WERI-Rb-1 (cell line): Measurements from ENCODE around the gene HGS.
A peak's percentile ranks its signal among the peaks of the same experiment; 100 is the strongest.

ENCODE experiments used
- DNase-seq: peaks from one replicate; pipeline ENCODE4 v3.0.0-alpha.2; 2020
- H3K27ac ChIP-seq: fragments of 250-450 bp; sonication (Bioruptor Pico); 2 replicates; pipeline ENCODE4 v1.5.1; 2020; ENCODE audit warnings: mild to moderate bottlenecking, moderate library complexity
- H3K27me3 ChIP-seq: fragments of 250-450 bp; sonication (Bioruptor Pico); 2 replicates; pipeline ENCODE4 v1.5.1; 2021; ENCODE audit warnings: mild to moderate bottlenecking, low read depth, moderate library complexity; ENCODE audit not compliant: insufficient read depth, severe bottlenecking
- H3K36me3 ChIP-seq: fragments of 250-450 bp; sonication (Bioruptor Pico); 2 replicates; pipeline ENCODE4 v1.5.1; 2020; ENCODE audit warnings: mild to moderate bottlenecking, moderate library complexity
- H3K4me3 ChIP-seq: 2 replicates; pipeline ENCODE4 v1.5.1; 2011; ENCODE audit warnings: low read depth, mild to moderate bottlenecking, control low read depth, low read length
- H3K9me3 ChIP-seq: fragments of 250-450 bp; sonication (Bioruptor Pico); 2 replicates; pipeline ENCODE4 v1.5.1; 2021; ENCODE audit warnings: mild to moderate bottlenecking, moderate library complexity; ENCODE audit not compliant: severe bottlenecking
- TF ChIP-seq, protein P1 (sequence below): IDR thresholded peaks from 2 replicates; pipeline ENCODE4 v1.5.1; 2011; ENCODE audit warnings: low read depth, mild to moderate bottlenecking, control low read depth, inconsistent platforms, low read length

Gene HGS, protein sequence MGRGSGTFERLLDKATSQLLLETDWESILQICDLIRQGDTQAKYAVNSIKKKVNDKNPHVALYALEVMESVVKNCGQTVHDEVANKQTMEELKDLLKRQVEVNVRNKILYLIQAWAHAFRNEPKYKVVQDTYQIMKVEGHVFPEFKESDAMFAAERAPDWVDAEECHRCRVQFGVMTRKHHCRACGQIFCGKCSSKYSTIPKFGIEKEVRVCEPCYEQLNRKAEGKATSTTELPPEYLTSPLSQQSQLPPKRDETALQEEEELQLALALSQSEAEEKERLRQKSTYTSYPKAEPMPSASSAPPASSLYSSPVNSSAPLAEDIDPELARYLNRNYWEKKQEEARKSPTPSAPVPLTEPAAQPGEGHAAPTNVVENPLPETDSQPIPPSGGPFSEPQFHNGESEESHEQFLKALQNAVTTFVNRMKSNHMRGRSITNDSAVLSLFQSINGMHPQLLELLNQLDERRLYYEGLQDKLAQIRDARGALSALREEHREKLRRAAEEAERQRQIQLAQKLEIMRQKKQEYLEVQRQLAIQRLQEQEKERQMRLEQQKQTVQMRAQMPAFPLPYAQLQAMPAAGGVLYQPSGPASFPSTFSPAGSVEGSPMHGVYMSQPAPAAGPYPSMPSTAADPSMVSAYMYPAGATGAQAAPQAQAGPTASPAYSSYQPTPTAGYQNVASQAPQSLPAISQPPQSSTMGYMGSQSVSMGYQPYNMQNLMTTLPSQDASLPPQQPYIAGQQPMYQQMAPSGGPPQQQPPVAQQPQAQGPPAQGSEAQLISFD

DNA sequence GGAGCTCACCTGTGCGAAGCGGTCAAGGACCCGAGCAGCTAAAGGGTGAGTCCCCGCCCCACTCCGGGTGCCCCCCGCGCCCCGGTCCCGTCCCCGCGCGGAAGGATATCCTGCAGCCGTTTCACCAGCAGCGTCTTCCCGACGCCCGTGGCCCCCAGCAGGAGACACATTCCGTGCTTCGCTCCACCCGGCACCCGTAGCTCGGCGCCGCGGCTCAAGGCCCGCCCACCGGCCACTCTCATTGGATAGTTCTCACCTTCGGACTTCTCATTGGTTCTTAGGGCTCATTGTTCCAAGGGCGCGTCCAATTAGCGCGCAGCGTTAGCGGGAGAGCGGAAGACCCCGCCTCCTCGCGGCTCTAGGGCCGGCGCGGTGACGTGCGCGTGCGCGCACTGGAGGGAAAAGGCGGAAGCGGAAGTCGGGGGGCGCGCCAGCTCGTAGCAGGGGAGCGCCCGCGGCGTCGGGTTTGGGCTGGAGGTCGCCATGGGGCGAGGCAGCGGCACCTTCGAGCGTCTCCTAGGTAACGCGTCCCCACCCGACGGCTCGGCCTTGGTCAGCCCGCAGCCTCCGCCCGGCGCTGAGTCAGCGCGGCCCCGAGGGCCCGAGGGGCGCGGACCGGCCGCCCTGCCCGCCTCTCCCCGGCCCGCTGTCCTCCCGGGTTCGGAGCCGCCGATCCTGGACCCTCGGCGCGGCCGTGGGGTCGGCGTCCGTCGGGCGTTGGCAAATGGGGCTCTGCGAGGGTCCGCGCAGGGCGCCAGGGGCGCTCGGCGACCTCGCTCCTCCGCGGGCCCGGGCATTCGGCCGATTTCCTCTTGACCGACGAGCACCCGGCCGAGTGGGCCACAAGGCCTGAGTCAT, at the start of gene HGS, which contains the start of gene ARL16:
Gene HGS (plus strand): TSS at position 428 of the 858 bp plus-strand sequence. CDS start 56 bp downstream, at position 484.
Gene ARL16 (minus strand): TSS at position 214 of the 858 bp plus-strand sequence. CDS start 44 bp downstream, at position 170.
- H3K27ac ChIP-seq: peak within 1 kb of the TSS; percentile 84
- no peaks in the 10 kb centered on the region for H3K27me3 ChIP-seq
- TF ChIP-seq, protein P1, sequence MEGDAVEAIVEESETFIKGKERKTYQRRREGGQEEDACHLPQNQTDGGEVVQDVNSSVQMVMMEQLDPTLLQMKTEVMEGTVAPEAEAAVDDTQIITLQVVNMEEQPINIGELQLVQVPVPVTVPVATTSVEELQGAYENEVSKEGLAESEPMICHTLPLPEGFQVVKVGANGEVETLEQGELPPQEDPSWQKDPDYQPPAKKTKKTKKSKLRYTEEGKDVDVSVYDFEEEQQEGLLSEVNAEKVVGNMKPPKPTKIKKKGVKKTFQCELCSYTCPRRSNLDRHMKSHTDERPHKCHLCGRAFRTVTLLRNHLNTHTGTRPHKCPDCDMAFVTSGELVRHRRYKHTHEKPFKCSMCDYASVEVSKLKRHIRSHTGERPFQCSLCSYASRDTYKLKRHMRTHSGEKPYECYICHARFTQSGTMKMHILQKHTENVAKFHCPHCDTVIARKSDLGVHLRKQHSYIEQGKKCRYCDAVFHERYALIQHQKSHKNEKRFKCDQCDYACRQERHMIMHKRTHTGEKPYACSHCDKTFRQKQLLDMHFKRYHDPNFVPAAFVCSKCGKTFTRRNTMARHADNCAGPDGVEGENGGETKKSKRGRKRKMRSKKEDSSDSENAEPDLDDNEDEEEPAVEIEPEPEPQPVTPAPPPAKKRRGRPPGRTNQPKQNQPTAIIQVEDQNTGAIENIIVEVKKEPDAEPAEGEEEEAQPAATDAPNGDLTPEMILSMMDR: no peak

DNA sequence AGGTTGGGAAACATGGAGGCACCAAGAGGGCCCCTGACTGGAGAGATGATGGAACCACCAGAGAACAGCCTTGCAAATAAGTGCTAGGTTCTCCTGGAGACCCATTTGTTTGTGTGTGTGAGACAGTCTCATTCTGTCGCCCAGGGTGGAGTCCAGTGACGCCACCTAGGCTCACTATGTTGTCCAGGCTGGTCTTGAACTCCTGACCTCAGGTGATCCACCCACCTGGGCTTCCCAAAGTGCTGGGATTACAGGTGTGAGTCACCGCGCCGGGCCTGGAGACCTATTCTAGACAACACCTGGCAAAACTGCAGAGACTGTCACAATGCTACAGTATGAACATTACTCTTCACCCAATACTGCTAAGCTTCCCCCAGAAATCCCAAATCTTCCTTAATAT, 48.4 kb upstream of the HGS start:
- peak overlapping the region; percentile 93; the same call in 1 of the 2 replicates for H3K27ac ChIP-seq
- no peaks in the 10 kb centered on the region for H3K27me3 ChIP-seq
- peaks cover 46% of the 10 kb centered on the region for H3K36me3 ChIP-seq
- no peak overlapping the region for H3K4me3 ChIP-seq
- TF ChIP-seq, protein P1: no peak
- no peak for DNase-seq
- no peaks in the 10 kb centered on the region for H3K9me3 ChIP-seq

More for the DNA sequence above, at the start of gene HGS, which contains the start of gene ARL16:
- peaks cover 66% of the 10 kb centered on the region for H3K36me3 ChIP-seq
- peak; percentile 99 for DNase-seq
- no peaks in the 10 kb centered on the region for H3K9me3 ChIP-seq
- peak within 1 kb of the TSS; percentile 97 for H3K4me3 ChIP-seq

DNA sequence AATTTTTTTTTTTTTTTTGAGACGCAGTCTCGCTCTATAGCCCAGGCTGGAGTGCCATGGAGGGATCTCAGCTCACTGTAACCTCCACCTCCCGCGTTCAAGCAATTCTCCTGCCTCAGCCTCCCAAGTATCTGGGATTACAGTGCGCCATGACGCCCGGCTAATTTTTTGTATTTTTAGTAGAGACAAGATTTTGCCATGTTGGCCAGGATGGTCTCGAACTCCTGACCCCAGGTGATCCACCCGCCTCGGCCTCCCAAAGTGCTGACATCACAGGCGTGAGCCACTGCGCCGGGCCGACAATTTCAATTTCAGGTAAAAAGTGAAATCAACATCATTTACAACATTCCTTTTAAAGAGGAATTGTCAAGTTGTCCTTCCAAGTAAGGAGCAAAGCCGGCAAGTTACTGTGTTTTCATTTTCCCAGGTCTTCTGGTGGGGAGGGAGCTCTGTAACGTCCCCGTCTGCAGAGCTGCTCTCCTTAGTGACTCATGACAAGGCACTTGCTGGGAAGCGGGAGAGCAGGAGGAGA, 47.8 kb upstream of the HGS start:
- H3K27ac ChIP-seq: peak overlapping the region; percentile 93
- TF ChIP-seq, protein P1: no peak
- no peak for DNase-seq
- peaks cover 40% of the 10 kb centered on the region for H3K36me3 ChIP-seq
- no peaks in the 10 kb centered on the region for H3K27me3 ChIP-seq
- peak overlapping the region; percentile 87 for H3K4me3 ChIP-seq
- no peaks in the 10 kb centered on the region for H3K9me3 ChIP-seq

DNA sequence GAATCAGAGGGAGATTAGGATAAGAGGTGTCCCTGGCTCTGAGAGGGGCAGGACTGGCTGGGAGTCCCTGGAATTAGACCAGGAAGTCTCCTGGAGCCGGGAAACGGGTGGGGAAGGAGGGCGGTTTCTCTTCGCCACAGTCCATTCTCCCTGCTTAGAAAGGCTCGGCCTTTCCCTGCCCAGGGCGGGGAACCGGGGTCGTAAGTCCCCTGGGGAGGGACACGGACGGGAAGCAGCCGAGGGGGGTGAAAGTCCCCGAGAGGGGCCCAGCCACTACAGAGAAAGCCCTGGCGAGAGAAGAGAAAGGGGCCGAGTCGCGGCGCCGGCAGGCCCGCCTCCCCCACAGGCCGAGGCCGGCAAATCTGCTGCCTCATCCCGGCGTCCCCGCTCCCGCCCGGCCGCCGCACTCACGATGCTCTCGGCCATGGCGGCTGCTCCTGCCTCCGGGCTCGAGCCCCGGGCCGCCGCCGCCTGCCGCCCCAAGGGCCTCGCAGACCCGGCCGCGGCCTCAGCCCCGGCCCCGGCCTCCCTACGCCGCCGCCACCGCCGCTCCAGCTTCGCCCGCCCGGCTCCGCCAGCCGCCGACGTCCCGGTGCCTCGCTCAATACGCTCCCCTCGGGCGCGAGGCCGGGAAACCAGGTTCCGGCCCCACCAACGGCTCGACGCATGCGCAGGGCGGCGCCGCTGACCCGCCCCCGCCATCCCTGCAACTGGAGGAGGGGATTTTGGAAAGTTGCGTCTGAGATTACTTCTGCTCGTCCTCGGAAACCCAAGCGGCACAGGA, 47.1 kb upstream of the HGS start, which contains the start of the genes NPLOC4 and TSPAN10:
Gene NPLOC4 (minus strand): TSS at position 608 of the 784 bp plus-strand sequence. CDS start 182 bp downstream, at position 426.
Gene TSPAN10 (plus strand): TSS at position 692 of the 784 bp plus-strand sequence. CDS start 5,217 bp downstream, outside the sequence.
- no peaks in the 10 kb centered on the region for H3K9me3 ChIP-seq

More for the DNA sequence above, 47.1 kb upstream of the HGS start, which contains the start of the genes NPLOC4 and TSPAN10:
- DNase-seq: peak; percentile 91
- Histone ChIP-seq H3K27me3 (no peaks in the 10 kb centered on the region), H3K27ac (peak within 1 kb of the TSS; percentile 93), H3K4me3 (peak within 1 kb of the TSS; percentile 87), H3K36me3 (peaks cover 36% of the 10 kb centered on the region)
- TF ChIP-seq, protein P1: no peak
